HL-60 (cell line): Measurements from ENCODE around the gene SP3.

ENCODE experiments used
- DNase-seq, 2 experiments: peaks; one replicate each; pipeline ENCODE4 v3.0.0-alpha.2; 2010 to 2020; ENCODE audit warnings: low read depth in 1 of 2, low spot score in 1 of 2
- H3K27ac ChIP-seq: fragments of 250-450 bp; sonication (Bioruptor Pico); replicated peaks from 2 replicates; pipeline ENCODE4 v1.5.1; 2020; ENCODE audit warnings: mild to moderate bottlenecking, moderate library complexity
- H3K27me3 ChIP-seq: fragments of 250-450 bp; sonication (Bioruptor Pico); 2 replicates; pipeline ENCODE4 v1.5.1; 2021; ENCODE audit warnings: mild to moderate bottlenecking, moderate library complexity; ENCODE audit not compliant: insufficient read depth, poor library complexity, severe bottlenecking
- H3K4me3 ChIP-seq: replicated peaks from 2 replicates; pipeline ENCODE4 v1.5.1; 2011; ENCODE audit warnings: mild to moderate bottlenecking, control low read depth, low read length; ENCODE audit not compliant: insufficient read depth
- CTCF ChIP-seq: IDR thresholded peaks from one replicate; pipeline ENCODE4 v1.5.1; 2011; ENCODE audit warnings: low read length, control low read depth, inconsistent platforms; ENCODE audit not compliant: insufficient read depth
- GABPA ChIP-seq: IDR thresholded peaks from 2 replicates; pipeline ENCODE4 v1.6.1; 2012; ENCODE audit warnings: low read depth
- POLR2AphosphoS5 ChIP-seq: IDR thresholded peaks from 2 replicates; pipeline ENCODE4 v1.6.1; 2012; ENCODE audit warnings: low read depth
- REST ChIP-seq: IDR thresholded peaks from 2 replicates; pipeline ENCODE4 v1.6.1; 2012; ENCODE audit warnings: low read depth; ENCODE audit not compliant: insufficient replicate concordance
- SPI1 ChIP-seq: IDR thresholded peaks from 2 replicates; pipeline ENCODE4 v1.6.1; 2012; ENCODE audit warnings: low read depth, mild to moderate bottlenecking, borderline replicate concordance

The SP3 gene

GRCh38 chr2:173989160-173989883, 24.1 kb upstream of the SP3 start:
- Histone ChIP-seq H3K27ac (no peak overlapping the region), H3K4me3 (no peak overlapping the region), H3K27me3 (no peaks in the 10 kb centered on the region)
- TF ChIP-seq CTCF: no peak
- TF ChIP-seq REST: no peak
- no peak for TF ChIP-seq SPI1
- TF ChIP-seq POLR2AphosphoS5: no peak
- no peak for TF ChIP-seq GABPA
- no peak for DNase-seq

- no peak for TF ChIP-seq CTCF
- TF ChIP-seq GABPA: no peak
- no peak for TF ChIP-seq REST
- TF ChIP-seq SPI1: no peak
- TF ChIP-seq POLR2AphosphoS5: no peak
- no peak overlapping the region for H3K4me3 ChIP-seq
- DNase-seq: no peak
- H3K27me3 ChIP-seq: no peaks in the 10 kb centered on the region
- no peak overlapping the region for H3K27ac ChIP-seq
Observed at GRCh38 chr2:173986805-173987204, 21.6 kb upstream of the SP3 start.

- no peaks in the 10 kb centered on the region for H3K27me3 ChIP-seq
- TF ChIP-seq SPI1 (no peak), CTCF (no peak), GABPA (no peak), POLR2AphosphoS5 (no peak), REST (no peak)
- no peak overlapping the region for H3K4me3 ChIP-seq
- H3K27ac ChIP-seq: no peak overlapping the region
- DNase-seq: no peak
Observed at GRCh38 chr2:173985605-173985992, 20.4 kb upstream of the SP3 start.
